M059J (cell line): ENCODE data around the gene ENDOV. TPM values are rescaled to one million over a fixed set of nuclear protein-coding genes. Genes with fewer than 3 reads are reported as not detected.
A peak's percentile ranks its signal among the peaks of the same experiment; 100 is the strongest.

Experiments used
- DNase-seq: peaks from one replicate; pipeline ENCODE4 v3.0.0-alpha.2; 2012; ENCODE audit warnings: low read depth
- total RNA-seq: library from RNA; depleted of rRNA; stranded (reverse); fragments of >200 nt; shearing (Covaris generic); gene quantifications from 2 replicates; pipeline ENCODE4 v1.2.3, GENCODE V29; 2014; rRNA removed

ENDOV gene
- 11.6 and 18.8 TPM in 2 replicates for total RNA-seq

DNA sequence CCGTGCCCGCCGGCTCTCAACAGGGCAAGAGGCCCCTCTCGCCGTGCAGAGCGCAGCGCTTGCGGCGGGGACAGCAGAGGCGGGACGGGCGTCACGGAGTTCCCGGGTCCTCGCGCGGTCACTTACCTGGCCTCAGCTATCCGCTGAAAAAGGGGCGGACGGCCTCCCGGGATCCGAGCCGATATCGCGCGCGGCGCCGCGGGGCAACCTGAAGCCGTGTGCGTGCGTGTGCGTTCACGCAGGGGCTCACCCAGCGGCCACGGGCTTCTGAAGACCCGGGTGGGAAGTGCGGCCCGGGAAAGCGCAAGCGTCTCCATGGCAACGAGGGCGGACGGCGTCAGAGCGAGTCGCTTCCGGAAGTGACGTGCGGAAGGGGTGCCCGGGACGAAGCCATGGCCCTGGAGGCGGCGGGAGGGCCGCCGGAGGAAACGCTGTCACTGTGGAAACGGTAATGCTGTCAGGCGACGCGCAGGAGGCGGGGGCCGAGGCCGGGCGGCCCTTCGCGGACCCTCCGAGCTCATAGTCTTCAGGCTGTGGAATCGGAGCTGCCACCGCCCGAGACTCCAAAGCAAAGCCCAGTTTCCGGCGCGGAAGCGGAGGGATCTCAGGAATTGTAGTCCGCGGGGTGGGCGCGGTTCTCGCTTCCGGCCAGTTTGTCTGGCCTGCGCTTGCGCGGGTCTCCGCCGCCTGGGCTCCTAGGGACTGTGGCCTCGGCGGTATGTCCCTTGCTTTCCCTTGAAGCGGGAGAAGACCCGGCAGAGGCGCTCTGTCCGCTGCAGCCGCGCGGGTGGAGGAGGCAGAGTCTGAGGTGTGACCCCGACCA lies at the start of gene ENDOV:
Gene ENDOV, plus strand, starts transcription at position 365 of the 823 bp plus-strand sequence. Its CDS starts 28 bp downstream, at position 393.
- DNase-seq, result peak; percentile 88

DNA sequence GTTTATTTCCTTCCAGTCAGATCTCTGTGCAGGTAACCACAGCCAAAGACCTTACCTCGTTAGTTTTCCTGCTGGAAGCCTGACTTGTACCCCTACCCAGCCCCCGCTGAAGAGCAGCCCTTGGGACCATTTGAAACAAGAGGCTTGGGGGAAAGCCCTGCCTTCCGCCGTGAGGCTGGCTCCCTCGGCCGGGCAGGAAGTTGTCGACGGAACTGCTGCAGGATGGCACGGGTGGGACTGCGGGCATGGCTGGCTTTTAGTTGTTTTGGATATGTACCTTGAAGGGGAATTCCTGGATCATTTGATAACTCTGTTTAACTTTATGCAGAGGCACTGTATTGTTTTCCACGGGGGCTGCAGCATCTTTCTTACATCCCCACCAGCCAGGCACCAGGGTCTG lies 49.0 kb upstream of the ENDOV start:
- no peak for DNase-seq

- no peak for DNase-seq
Measured at GRCh38 chr17:80367503-80367902, 47.5 kb upstream of the ENDOV start.

DNA sequence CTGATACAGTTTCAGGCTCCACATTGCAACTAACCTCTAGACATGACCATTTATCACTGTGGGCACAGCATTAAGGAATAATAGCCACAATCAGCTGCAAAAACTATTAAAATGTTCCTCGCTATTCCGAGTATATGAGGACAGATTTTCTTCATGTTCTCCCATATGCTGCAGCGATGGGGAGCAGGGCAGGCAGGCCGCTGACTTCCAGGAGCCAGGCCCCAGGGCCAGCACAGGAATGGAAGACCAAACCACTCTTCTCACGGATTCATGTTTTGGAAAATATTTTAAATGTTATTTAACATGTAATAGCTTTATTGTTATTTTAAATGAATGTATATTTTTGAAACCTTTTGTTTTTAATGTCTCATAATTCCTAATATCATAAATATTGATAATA lies 43.8 kb upstream of the ENDOV start:
- no peak for DNase-seq

- DNase-seq, result no peak
Measured at GRCh38 chr17:80372456-80372855, 42.5 kb upstream of the ENDOV start.

DNA sequence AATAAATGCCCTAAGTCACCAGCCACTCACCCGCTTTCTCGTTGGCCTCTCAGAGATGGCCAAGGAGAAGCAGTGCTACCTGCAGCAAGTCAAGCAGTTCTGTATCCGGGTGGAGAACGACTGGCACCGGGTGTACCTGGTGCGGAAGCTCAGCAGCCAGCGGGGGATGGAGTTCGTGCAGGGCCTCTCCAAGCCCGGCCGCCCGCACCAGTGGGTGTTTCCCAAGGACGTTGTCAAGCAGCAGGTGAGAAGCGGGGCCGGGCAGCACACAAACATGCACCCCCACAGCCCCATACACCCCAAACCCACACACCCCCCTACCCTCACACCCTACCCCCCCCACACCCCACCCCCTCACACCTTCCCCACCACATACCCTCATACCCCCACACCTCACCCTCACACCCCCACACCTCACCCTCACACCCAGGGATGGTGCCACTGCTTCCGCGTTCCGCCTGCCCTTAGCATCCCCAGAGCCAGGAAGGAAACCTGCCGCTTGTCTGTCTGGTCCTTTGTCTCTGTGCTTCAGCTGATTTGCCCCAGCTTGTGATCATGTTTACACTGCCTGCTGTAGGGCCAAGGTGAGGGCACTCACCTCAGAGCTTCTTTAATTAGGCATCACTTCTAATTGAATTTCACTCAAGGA lies 41.9 kb upstream of the ENDOV start:
- no peak for DNase-seq

DNA sequence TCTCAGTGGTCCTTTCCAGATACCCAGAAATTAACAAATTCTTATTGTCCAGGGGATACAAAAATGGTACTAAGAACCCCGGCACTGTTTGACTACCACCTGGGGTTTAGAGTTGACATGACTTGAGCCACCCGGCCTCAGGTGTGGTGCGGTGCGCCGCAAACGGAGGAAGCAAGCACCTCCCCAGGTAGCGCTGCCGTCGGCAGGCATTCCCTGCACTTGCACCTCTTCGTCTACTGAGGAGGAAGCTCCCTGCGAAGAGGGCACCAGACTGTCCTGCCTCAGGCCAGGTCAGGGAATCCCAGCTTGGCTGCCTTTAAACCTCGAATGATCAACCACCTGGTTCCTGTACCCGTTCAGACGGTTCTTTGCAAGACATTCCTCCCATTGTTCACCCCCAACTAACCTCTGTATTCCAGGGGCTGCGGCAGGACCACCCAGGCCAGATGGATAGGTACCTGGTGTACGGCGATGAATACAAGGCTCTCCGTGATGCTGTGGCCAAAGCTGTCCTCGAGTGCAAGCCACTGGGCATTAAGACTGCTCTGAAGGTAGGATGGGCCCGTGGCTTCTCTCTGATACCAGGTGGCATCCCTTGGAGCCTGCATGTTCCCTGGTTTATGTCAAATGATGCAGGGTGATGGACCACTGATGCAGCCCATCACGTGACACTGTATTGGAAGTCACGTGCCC lies 40.8 kb upstream of the ENDOV start:
- DNase-seq, result no peak

DNA sequence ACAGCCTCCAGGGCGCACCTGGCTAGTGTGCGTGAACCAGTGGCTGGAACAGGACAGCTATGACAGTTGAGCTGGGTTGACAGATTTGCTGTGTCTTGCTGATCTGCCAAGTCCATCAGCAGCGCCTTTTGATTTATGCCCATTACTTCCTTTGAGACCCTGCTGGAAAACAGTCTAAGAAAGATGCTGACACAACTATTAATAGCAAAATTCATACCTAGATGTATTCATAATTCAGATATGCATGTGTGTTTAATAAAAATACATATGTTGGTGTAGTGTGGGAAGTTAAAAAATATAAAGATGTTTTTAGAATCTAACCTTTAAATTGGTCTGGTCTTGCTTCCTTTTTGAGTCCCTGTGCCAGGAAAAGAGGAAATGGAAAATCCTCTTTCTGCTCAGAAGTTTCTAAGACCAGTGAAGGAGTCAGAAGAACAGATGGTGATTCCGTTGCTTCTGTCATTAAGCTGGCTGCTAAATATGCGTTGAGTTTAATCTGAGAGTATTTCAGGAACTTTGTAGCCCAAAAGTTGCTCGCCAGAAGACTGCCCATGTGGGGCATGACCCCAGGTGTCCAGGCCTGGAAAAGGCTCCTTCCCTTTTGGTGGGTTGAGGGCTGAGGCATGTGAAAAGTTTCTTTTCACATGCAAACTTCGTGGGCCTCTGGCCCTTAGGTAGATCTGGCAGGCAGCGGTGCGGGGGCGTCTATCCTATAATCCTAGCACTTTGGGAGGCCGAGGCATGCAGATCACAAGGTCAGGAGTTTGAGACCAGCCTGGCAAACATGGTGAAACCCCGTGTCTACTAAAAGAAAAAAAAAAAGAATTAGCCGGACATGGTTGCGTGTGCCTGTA lies 40.0 kb upstream of the ENDOV start:
- no peak for DNase-seq

DNA sequence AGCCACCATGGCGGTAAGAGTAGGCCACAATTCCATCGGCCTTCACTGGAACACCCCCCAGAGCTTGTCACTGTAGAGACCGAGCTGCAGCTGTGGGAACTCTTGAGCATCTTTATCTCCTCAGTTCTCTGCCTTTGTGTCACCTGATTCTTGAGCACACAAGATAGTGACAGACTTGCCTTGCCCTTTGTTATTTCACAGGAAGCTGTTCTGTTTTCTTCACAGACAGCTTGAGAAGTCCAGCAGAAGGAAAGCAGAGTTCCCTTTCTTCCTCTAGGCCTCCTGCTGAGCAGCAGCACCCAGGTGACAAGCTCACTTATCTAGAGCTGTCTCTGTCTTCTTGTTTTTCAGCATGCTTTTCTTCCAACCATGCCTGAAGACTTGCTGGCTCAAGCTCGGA lies 38.4 kb upstream of the ENDOV start:
- DNase-seq, result no peak

GRCh38 chr17:80377798-80378197 lies 37.2 kb upstream of the ENDOV start:
- no peak for DNase-seq

GRCh38 chr17:80379348-80379747 lies 35.6 kb upstream of the ENDOV start:
- DNase-seq, result no peak

DNA sequence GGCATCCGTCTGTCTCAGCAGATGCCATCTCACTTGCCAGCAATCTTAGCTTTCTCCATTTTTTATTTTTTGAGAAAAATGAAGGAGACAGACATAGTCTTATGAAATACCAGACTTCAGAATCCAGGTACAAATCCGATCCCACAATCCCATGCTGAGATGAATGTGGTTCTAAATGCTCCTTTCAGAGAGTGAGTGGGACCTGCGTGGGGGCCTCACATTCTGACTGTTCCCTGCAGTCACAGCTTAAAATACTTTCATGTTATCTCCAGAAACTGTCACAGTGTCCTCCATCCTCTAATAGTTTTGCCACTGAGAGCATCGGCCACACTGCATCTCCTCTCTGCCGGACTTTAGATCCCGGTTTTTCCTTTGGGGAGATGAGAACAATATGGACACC lies 34.9 kb upstream of the ENDOV start:
- DNase-seq, result no peak

DNA sequence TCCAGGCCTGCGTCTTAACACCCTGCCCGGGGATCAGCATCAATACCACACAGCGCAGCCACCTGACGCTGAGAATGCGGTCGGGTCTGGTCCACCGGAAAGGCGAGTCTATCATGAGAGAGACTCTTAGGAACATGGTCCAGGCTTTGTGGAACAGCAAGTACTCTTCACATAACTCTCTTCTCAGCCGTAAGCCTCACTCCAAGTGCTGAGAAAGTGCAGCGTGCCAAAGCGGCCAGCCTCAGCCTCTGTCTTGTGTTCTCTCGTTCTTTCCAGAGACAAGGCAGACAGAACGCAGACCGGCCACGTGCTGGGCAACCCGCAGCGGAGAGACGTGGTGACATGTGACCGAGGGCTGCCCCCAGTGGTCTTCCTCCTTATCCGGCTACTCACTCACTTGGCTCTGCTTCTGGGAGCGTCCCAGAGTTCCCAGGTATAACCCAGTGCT lies 34.4 kb upstream of the ENDOV start:
- DNase-seq, result no peak

GRCh38 chr17:80381416-80381923 lies 33.5 kb upstream of the ENDOV start:
- DNase-seq, result no peak

- DNase-seq, result no peak
Measured at GRCh38 chr17:80382446-80382845, 32.5 kb upstream of the ENDOV start.

DNA sequence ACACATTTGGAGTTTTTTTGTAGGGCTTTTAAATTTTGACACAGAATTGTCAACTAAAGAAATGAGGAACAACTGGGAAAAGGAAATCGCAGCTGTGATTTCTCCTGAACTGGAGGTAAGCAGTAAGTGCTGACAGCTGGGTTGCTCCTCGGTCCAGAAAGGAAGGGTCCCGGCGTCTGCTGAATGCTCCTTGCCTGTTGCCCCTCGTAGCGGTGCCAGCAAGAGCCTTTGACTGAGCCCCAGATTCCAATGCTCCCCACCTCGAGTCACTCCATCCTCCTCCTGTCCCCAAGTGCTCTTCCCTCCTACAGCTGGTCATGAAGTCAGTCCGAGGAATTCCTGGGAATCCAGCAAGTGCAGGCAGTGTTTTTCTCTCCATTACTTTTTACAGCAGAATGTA lies 32.0 kb upstream of the ENDOV start:
- no peak for DNase-seq

GRCh38 chr17:80384078-80384960 lies 30.6 kb upstream of the ENDOV start:
- DNase-seq, result no peak

DNA sequence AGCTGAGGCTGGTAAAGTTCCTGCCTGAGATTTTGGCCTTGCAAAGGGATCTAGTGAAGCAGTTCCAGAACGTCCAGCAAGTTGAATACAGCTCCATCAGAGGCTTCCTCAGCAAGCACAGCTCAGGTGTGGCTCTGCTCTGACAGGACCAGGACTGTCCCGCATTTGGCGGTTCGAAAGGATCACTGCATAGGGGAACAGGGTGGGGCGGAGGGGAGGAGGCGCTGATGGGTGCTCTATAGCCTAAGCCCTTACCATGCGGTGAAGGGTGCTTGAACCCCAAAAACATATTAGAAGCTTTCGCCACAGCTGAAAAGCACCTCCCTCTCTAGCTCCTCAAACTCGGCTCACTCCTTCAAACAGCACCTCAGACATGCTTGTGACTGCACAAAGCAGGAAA lies 29.9 kb upstream of the ENDOV start:
- DNase-seq, result no peak

GRCh38 chr17:80386341-80386740 lies 28.6 kb upstream of the ENDOV start:
- DNase-seq, result no peak

DNA sequence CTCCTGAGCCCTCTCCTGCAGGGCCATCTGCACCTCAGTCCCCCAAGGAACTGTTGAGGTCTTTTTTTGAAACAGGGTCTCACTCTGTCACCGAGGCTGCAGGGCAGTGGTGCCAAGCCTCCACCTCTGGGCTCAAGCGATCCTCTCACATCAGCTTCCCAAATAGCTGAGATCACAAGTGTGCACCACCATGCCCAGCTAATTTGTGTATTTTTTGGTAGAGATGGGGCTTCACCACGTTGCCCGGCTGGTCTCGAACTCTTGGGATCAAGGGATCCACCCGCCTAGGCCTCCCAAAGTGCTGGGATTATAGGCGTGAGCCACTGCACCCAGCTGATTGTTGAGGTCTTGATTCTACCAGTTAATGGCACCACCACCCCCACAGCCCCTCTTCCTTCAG lies 27.9 kb upstream of the ENDOV start:
- DNase-seq, result no peak
